Activated CD8-positive, alpha-beta memory T cell treated with anti-CD3 and anti-CD28 coated beads, Interleukin-2, amount 10 ng/mL, durations not matched to agents 7 days and 5 days (primary cell): ENCODE results near the gene LIPN. TPM values are rescaled to one million over a fixed set of nuclear protein-coding genes. Genes with fewer than 3 reads are reported as not detected.
"Not testable (repeated sequence)": the region's sequence is repeated elsewhere in the genome, so short reads cannot be mapped to it uniquely, and the experiment has no call there.

Experiments used
- ATAC-seq: fragments of 150-1000 bp; cut with Tn5 transposase; one replicate; pipeline ENCODE4 v1.10.0; 2021; ENCODE audit warnings: moderate library complexity
- CTCF ChIA-PET: fragments of 350-600 bp; sonication (Branson Sonifier 250); formaldehyde crosslinking; loops from one replicate; lab custom pipeline; 2021; ENCODE audit warnings: antibody characterized with exemption; lab: Charles Lee
- DNase-seq: peaks from one replicate; pipeline ENCODE4 v3.0.0-alpha.2; 2020
- H3K27ac Mint-ChIP-seq: one replicate; pipeline ENCODE4 v1.8.0; 2021; ENCODE audit warnings: mild to moderate bottlenecking, mixed read lengths
- H3K27me3 Mint-ChIP-seq: one replicate; pipeline ENCODE4 v1.8.0; 2021; ENCODE audit warnings: mixed read lengths
- H3K36me3 Mint-ChIP-seq: one replicate; pipeline ENCODE4 v1.8.0; 2021; ENCODE audit warnings: mild to moderate bottlenecking, mixed read lengths
- H3K4me1 Mint-ChIP-seq: one replicate; pipeline ENCODE4 v1.8.0; 2021; ENCODE audit warnings: mixed read lengths
- H3K4me3 Mint-ChIP-seq: one replicate; pipeline ENCODE4 v1.8.0; 2021; ENCODE audit warnings: mild to moderate bottlenecking, moderate library complexity, mixed read lengths
- H3K9me3 Mint-ChIP-seq: one replicate; pipeline ENCODE4 v1.8.0; 2022; ENCODE audit warnings: low read depth, mixed read lengths
- total RNA-seq, 2 experiments: library from RNA; stranded (reverse); gene quantifications; one replicate each; pipeline ENCODE4 v1.2.3, GENCODE V29; 2021

The LIPN gene, protein sequence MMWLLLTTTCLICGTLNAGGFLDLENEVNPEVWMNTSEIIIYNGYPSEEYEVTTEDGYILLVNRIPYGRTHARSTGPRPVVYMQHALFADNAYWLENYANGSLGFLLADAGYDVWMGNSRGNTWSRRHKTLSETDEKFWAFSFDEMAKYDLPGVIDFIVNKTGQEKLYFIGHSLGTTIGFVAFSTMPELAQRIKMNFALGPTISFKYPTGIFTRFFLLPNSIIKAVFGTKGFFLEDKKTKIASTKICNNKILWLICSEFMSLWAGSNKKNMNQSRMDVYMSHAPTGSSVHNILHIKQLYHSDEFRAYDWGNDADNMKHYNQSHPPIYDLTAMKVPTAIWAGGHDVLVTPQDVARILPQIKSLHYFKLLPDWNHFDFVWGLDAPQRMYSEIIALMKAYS
- total RNA-seq = not detected

DNA sequence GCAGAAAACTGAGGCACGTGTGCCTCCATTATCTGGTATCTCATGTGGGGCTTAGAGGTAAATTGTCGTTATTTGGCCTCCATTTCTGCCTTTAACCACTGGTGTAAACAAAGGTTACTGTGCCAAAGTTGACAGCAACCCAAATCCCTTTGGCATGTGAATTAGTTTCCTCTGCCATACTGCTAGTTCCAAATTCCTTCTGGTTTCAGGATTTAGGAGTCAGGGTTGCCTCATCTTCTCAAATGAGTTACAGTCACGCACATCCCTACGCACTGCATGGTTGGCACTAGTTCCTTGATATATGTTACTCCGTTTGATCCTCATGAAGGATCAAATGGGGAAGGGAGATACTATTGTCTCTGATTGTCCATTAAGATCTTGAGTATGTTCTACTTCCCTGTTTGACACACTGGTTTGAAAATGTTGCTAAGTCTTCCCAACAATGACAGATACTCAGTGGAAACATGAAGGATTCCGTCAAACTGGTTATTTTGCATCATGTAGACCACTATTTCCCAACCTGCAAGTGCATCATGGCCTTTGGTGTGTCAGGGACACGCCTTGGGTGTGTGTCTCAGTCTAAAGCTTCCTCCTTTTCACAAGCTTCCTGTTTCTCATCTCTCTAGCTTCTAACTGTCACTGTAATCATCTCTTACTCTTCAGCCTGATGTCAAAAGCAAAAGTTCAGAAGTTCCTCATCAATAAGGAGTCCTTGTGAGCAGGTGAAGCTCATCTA lies at the start of gene LIPN:
Gene LIPN, plus strand, starts transcription at position 655 of the 736 bp plus-strand sequence. CDS start 1,386 bp downstream, outside the sequence.
- no peak within 1 kb of the TSS for H3K27ac Mint-ChIP-seq
- H3K27me3 Mint-ChIP-seq = peaks cover 7% of the 10 kb centered on the region
- DNase-seq = no peak
- ATAC-seq = no peak
- CTCF ChIA-PET = interaction anchor here (1.1 kb wide), 1 partner anchor 31 kb away, joined by 4 read pairs; no protein-coding TSS in a partner anchor
- H3K36me3 Mint-ChIP-seq = peaks cover 1% of the 10 kb centered on the region
- no peaks in the 10 kb centered on the region for H3K9me3 Mint-ChIP-seq
- H3K4me3 Mint-ChIP-seq = no peak within 1 kb of the TSS
- H3K4me1 Mint-ChIP-seq = peaks cover 11% of the 10 kb centered on the region

DNA sequence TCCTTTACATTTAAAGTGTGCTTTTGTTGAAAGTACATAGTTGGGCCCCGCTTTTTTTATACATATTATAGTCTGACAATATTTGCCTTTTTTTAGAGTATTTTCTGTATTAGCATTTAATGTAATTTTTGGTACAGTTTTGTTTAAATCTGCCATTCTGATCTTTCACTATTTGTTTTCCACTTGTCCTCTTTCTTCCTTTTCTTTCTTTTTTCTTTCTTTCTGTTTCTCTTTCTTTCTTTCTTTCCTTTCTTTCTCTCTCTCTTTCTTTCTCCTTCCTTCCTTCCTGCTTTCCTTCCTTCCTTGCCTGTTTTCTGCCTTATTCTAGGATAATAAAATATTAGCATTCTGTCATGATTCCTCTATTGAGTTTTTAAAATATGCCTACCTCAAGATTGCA lies 44.3 kb upstream of the LIPN start:
- H3K27ac Mint-ChIP-seq = no peak overlapping the region
- H3K36me3 Mint-ChIP-seq = no peaks in the 10 kb centered on the region
- no peak for ATAC-seq
- CTCF ChIA-PET = no interaction called here
- DNase-seq = no peak
- no peaks in the 10 kb centered on the region for H3K9me3 Mint-ChIP-seq
- no peak overlapping the region for H3K4me3 Mint-ChIP-seq
- H3K27me3 Mint-ChIP-seq = peaks cover 16% of the 10 kb centered on the region
- no peaks in the 10 kb centered on the region for H3K4me1 Mint-ChIP-seq

DNA sequence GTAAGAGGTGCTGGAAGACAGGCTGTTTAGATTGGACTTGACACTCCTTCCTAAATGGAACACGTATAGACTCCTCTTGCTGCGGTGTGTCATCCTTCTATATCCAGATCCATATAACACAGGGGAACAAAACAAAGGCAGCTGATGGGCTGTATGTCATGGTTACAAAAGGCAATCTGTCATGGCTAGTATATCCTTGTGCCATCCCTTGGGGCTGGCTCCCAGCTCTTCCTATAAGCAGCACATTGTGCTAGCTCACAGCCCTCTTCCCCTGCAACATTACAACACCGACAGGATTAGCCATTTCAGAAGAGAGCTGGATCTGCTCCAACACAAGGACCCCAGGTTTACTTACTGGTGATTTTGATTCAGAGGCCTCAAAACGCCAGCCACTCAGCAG lies 38.4 kb upstream of the LIPN start:
- H3K27me3 Mint-ChIP-seq = peaks cover 19% of the 10 kb centered on the region
- no peak for DNase-seq
- peaks cover 7% of the 10 kb centered on the region for H3K4me1 Mint-ChIP-seq
- no peak overlapping the region for H3K4me3 Mint-ChIP-seq
- no peak for ATAC-seq
- H3K36me3 Mint-ChIP-seq = no peaks in the 10 kb centered on the region
- H3K27ac Mint-ChIP-seq = no peak overlapping the region
- H3K9me3 Mint-ChIP-seq = no peaks in the 10 kb centered on the region
- CTCF ChIA-PET = interaction anchor here (0.7 kb wide), 1 partner anchor 36 kb away, joined by 3 read pairs; no protein-coding TSS in a partner anchor

DNA sequence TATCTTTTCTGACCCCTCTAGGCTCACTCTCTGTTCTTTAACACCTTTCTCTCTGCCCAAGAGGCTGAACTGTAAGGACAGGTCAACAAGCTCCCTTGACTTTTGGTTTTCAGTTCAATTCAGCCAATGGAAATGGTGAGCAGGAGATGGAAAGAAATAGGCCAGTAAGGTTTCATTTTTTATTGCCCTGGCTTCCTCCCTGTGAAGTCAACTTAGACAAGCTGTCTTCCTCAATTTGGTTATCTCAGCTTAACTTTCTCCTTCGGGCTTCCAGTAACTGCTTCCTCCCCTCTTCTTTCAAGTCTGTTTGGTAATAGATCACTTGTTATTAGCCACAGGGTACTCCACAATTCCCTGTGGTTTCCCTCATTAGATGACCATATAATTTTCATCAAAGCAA lies 34.0 kb upstream of the LIPN start:
- no peak for ATAC-seq
- no peak for DNase-seq

DNA sequence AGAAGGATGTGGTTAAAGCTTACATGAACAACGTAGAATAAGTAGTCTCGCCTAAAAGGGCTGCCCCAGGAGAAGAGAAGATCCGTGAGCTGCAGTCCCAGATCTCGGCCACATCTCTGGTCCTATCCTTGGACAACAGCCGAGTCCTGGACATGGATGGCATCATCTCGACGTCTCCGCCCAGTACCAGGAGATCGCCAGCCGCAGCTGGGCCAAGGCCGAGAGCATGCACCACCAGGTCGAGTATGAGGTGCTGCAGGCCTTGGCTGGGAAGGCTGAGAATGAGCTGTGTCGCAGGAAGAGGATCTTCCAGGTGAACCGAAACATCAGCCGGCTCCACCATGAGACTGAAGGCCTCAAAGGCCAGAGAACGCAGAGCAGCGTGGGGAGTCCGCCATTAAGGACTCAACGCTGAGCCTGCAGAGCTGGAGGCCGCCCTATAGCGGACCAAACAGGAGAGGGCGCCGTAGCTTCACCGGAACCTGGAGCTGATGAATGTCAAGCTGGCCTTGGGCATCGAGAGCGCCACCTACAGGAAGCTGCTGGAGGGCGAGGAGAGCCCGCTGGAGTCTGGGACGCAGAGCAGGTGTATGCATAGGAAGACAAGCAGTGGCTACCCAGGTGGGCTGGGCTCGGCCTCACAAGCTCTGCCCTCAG lies 31.6 kb upstream of the LIPN start:
- Mint-ChIP-seq H3K9me3 (no peaks in the 10 kb centered on the region), H3K4me3 (no peak overlapping the region)
- peak; percentile 36 for ATAC-seq

More for the DNA sequence above, 34.0 kb upstream of the LIPN start:
- no peaks in the 10 kb centered on the region for H3K9me3 Mint-ChIP-seq
- no peaks in the 10 kb centered on the region for H3K36me3 Mint-ChIP-seq
- H3K4me1 Mint-ChIP-seq = peaks cover 7% of the 10 kb centered on the region
- CTCF ChIA-PET = interaction anchor here (1.1 kb wide), 1 partner anchor 38 kb away, joined by 3 read pairs; no protein-coding TSS in a partner anchor
- H3K4me3 Mint-ChIP-seq = no peak overlapping the region
- H3K27ac Mint-ChIP-seq = no peak overlapping the region
- peaks cover 6% of the 10 kb centered on the region for H3K27me3 Mint-ChIP-seq

DNA sequence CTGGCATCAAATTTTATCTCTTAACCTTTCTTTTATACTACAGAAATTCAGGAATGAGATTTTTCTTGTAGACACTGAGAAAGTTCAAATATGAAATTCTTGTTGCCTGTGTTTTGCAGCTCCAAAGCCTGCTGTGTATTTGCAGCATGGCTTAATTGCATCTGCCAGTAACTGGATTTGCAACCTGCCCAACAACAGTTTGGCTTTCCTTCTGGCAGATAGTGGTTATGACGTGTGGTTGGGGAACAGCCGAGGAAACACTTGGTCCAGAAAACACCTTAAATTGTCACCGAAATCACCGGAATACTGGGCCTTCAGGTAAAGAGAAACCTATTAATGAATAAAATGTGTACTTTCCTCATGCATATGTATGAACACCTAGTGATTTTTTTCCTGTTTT lies 29.0 kb upstream of the LIPN start:
- no peaks in the 10 kb centered on the region for H3K36me3 Mint-ChIP-seq
- H3K27ac Mint-ChIP-seq = no peak overlapping the region
- H3K27me3 Mint-ChIP-seq = no peaks in the 10 kb centered on the region
- peaks cover 2% of the 10 kb centered on the region for H3K4me1 Mint-ChIP-seq
- ATAC-seq (no peak), DNase-seq (no peak)
- H3K9me3 Mint-ChIP-seq = no peaks in the 10 kb centered on the region
- no peak overlapping the region for H3K4me3 Mint-ChIP-seq
- CTCF ChIA-PET = no interaction called here

More for the DNA sequence above, 31.6 kb upstream of the LIPN start:
- Mint-ChIP-seq H3K36me3 (no peaks in the 10 kb centered on the region), H3K27me3 (peaks cover 6% of the 10 kb centered on the region), H3K4me1 (peaks cover 7% of the 10 kb centered on the region), H3K27ac (no peak overlapping the region)
- CTCF ChIA-PET = interaction anchor here (0.8 to 2.5 kb wide), 10 partner anchors 8 to 204 kb away, joined by 3 to 8 read pairs (median 4); partner anchors contain the start of gene LIPN
- DNase-seq = peak; percentile 56

DNA sequence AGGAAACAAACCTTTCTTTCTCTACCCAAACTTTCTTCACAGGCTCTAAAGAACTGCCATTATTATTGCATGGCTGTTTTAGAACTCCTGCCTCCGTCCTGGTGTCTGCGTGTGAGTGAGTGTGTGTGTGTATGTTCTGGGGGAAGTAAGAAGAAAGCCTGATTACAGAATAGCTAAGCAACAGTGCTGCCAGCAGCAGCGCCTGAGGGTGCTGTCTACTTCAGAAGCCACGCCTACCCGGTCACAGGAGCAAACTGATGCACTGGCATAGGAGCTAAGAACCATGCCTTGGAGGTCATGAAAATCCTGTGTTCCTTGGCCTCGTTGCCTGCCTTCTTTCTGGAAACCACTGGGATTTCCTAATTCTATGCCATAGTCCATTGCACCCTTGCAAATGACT lies 28.5 kb upstream of the LIPN start:
- CTCF ChIA-PET = no interaction called here
- Mint-ChIP-seq H3K4me1 (no peaks in the 10 kb centered on the region), H3K4me3 (no peak overlapping the region), H3K9me3 (no peaks in the 10 kb centered on the region), H3K27ac (no peak overlapping the region), H3K27me3 (no peaks in the 10 kb centered on the region), H3K36me3 (no peaks in the 10 kb centered on the region)
- DNase-seq (no peak), ATAC-seq (no peak)

DNA sequence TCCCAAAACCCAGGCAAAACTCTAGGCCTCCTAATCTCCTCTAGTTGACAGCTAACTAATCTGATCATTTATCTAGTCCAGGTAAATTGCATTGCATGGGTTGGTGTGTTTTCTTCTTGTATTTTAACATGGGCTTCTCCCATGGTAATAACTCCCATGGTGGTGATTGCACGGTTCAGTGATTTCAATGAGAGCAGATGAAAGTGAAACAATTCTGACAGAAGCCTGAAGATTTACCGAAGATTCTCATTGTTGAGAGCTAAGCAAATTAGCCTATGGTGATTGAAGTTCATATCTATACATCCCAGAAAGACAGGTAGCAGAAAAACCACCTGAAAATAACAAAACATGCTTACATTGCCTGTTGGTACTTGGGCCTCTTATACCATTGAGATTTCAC lies 26.6 kb upstream of the LIPN start:
- no peaks in the 10 kb centered on the region for H3K9me3 Mint-ChIP-seq
- DNase-seq (no peak), ATAC-seq (no peak)
- H3K27me3 Mint-ChIP-seq = peaks cover 10% of the 10 kb centered on the region
- no peak overlapping the region for H3K27ac Mint-ChIP-seq
- CTCF ChIA-PET = interaction anchor here (1.2 kb wide), 1 partner anchor 484 kb away, joined by 3 read pairs; no protein-coding TSS in a partner anchor
- H3K36me3 Mint-ChIP-seq = no peaks in the 10 kb centered on the region
- H3K4me3 Mint-ChIP-seq = no peak overlapping the region
- H3K4me1 Mint-ChIP-seq = no peaks in the 10 kb centered on the region

DNA sequence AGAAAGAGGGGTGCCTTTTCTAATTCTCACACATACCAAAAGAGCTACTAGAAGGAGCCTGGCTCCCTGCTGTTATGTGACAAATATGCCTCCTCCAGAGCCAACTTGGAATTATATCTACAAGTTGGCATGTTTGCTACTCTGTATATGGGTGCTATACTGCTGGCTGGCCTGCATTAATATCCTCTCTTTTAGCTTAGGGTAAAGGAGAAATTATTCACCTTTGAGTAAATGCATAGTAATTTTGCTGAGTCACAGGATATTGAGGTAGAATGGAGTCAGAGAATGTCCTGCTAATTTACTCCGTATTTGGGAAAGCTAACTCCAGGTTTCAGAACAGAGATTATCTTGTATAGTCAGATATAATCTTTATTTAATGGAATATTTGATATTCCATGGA lies 24.2 kb upstream of the LIPN start:
- CTCF ChIA-PET = interaction anchor here (1.5 kb wide), 1 partner anchor 7 kb away, joined by 3 read pairs; no protein-coding TSS in a partner anchor
- Mint-ChIP-seq H3K27me3 (peaks cover 28% of the 10 kb centered on the region), H3K4me1 (no peaks in the 10 kb centered on the region), H3K4me3 (no peak overlapping the region), H3K9me3 (no peaks in the 10 kb centered on the region), H3K27ac (no peak overlapping the region), H3K36me3 (no peaks in the 10 kb centered on the region)
- DNase-seq = no peak
- no peak for ATAC-seq

DNA sequence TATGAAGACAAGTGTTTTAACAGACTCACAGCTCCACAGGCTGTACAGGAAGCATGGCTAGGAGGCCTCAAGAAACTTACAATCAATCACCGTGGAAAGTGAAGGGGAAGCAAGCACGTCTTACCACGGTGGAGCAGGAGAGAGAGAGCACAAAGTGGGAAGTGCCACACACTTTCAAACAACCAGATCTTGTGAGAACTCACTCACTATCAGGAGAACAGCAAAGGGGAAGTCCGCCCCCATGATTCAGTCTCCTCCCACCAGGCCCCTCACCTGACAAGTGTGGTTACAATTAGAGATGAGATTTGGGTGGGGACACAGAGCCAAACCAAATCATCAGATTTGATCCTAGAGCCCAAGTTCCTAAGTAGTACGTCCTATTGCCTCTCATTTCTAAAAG lies 17.9 kb upstream of the LIPN start:
- H3K9me3 Mint-ChIP-seq, ATAC-seq, H3K27ac Mint-ChIP-seq, H3K36me3 Mint-ChIP-seq, CTCF ChIA-PET, H3K4me3 Mint-ChIP-seq, DNase-seq, H3K4me1 Mint-ChIP-seq: not testable (repeated sequence)
- peaks cover 45% of the 10 kb centered on the region for H3K27me3 Mint-ChIP-seq

DNA sequence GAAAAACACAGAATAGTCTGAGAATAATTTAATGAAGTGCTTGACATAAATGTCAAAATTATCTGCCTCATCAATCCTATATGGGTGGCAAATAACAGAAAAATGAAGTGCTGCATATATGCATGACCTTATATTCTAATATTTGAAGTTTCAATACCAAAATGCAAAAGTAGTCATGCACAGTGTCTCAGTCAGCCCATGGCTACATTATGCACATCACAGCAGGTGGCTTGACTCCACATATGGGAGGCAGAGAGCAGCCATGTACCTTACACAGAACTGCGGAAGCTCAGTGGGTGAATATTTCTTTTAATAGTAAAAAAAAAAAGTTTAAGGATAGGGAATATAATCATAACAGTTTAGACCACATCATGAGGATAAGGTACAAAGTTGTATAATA lies 17.4 kb upstream of the LIPN start:
- H3K27ac Mint-ChIP-seq = no peak overlapping the region
- H3K27me3 Mint-ChIP-seq = peaks cover 46% of the 10 kb centered on the region
- peaks cover 3% of the 10 kb centered on the region for H3K36me3 Mint-ChIP-seq
- no peak for ATAC-seq
- CTCF ChIA-PET = no interaction called here
- DNase-seq = no peak
- H3K9me3 Mint-ChIP-seq = peaks cover 5% of the 10 kb centered on the region
- no peak overlapping the region for H3K4me3 Mint-ChIP-seq
- no peaks in the 10 kb centered on the region for H3K4me1 Mint-ChIP-seq

DNA sequence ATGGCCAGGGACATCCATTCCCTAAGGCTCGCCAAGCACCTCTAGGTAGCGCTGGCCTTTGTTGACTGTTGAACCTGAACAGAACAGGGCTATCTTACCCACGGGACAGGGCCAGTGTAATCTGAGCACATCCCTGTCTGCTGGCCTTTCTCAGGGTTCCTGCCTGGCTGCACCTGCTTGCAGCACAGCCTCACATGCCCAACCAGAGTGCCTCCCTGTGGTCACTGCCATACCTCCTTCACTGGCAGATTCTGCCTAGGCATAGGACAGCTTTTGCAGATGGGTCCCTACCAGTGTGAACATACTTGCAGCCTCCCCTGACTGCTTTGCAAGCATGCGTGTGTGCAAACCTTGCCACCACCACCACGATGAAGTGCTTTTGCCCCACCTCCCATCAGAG lies 15.8 kb upstream of the LIPN start:
- H3K4me3 Mint-ChIP-seq = no peak overlapping the region
- CTCF ChIA-PET = no interaction called here
- peaks cover 5% of the 10 kb centered on the region for H3K9me3 Mint-ChIP-seq
- ATAC-seq = no peak
- H3K36me3 Mint-ChIP-seq = peaks cover 3% of the 10 kb centered on the region
- no peak for DNase-seq
- peaks cover 37% of the 10 kb centered on the region for H3K27me3 Mint-ChIP-seq
- no peak overlapping the region for H3K27ac Mint-ChIP-seq
- H3K4me1 Mint-ChIP-seq = no peaks in the 10 kb centered on the region

DNA sequence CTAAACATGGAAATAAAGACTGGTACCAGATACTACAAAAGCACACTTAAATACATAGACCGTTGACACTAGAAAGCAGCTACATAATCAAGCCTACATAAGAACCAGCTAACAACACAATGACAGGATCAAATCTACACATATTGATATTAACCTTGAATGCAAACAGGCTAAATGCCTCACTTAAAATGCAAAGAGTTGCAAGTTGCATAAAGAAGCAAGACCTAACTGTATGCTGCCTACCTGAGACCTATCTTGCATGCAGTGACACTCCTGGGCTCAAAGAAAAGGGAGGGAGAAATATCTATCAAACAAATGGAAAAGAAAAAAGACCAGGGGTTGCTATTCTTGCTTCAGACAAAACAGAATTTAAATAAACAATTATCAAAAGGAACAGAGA lies 14.2 kb upstream of the LIPN start:
- Mint-ChIP-seq H3K4me3 (no peak overlapping the region), H3K27me3 (peaks cover 26% of the 10 kb centered on the region), H3K9me3 (peaks cover 5% of the 10 kb centered on the region), H3K4me1 (no peaks in the 10 kb centered on the region), H3K27ac (no peak overlapping the region), H3K36me3 (peaks cover 3% of the 10 kb centered on the region)
- CTCF ChIA-PET = no interaction called here
- ATAC-seq = no peak
- no peak for DNase-seq
